Neural progenitor cell (in vitro differentiated cells): Measurements from ENCODE around the gene RALGAPA1. TPM values are rescaled to one million over a fixed set of nuclear protein-coding genes. Genes with fewer than 3 reads are reported as not detected.
"Not testable (repeated sequence)": the region's sequence is repeated elsewhere in the genome, so short reads cannot be mapped to it uniquely, and the experiment has no call there.

ENCODE experiments used
- DNase-seq: peaks from one replicate; pipeline ENCODE4 v3.0.0-alpha.2; 2016; ENCODE audit warnings: low spot score
- H2AFZ ChIP-seq: fragments of 200-600 bp; sonication (generic); replicated peaks from 2 replicates; pipeline ENCODE4 v1.6.1; 2016; ENCODE audit warnings: antibody characterized with exemption
- H3F3A ChIP-seq: fragments of 200-600 bp; sonication (generic); 2 replicates; pipeline ENCODE4 v1.6.1; 2016; ENCODE audit warnings: antibody characterized with exemption, low read depth
- H3K27ac ChIP-seq: fragments of 200-600 bp; sonication (generic); 2 replicates; pipeline ENCODE4 v1.5.1; 2016; ENCODE audit warnings: mild to moderate bottlenecking
- H3K27me3 ChIP-seq: fragments of 200-600 bp; sonication (generic); 2 replicates; pipeline ENCODE4 v1.6.1; 2016; ENCODE audit warnings: mild to moderate bottlenecking, moderate library complexity
- H3K36me3 ChIP-seq: fragments of 200-600 bp; sonication (generic); 2 replicates; pipeline ENCODE4 v1.5.1; 2016
- H3K4me1 ChIP-seq: fragments of 200-600 bp; sonication (generic); 2 replicates; pipeline ENCODE4 v1.6.1; 2016; ENCODE audit warnings: mixed run types
- H3K4me2 ChIP-seq: fragments of 200-600 bp; sonication (generic); 2 replicates; pipeline ENCODE4 v1.6.1; 2016
- H3K4me3 ChIP-seq: fragments of 200-600 bp; sonication (generic); 2 replicates; pipeline ENCODE4 v1.5.1; 2016
- H3K79me2 ChIP-seq: fragments of 200-600 bp; sonication (generic); 2 replicates; pipeline ENCODE4 v1.6.1; 2016; ENCODE audit warnings: low read depth
- H3K9ac ChIP-seq: fragments of 200-600 bp; sonication (generic); 2 replicates; pipeline ENCODE4 v1.6.1; 2016
- H3K9me3 ChIP-seq: fragments of 200-600 bp; sonication (generic); 2 replicates; pipeline ENCODE4 v1.5.1; 2016; ENCODE audit warnings: low read depth
- H4K20me1 ChIP-seq: fragments of 200-600 bp; sonication (generic); 2 replicates; pipeline ENCODE4 v1.6.1; 2016; ENCODE audit warnings: low read depth
- H3K27ac Mint-ChIP-seq: 3 replicates; pipeline ENCODE4 v1.8.0; 2021; ENCODE audit warnings: mixed read lengths
- H3K27me3 Mint-ChIP-seq: 2 replicates; pipeline ENCODE4 v1.8.0; 2022; ENCODE audit warnings: low read depth, mild to moderate bottlenecking, inconsistent platforms, moderate library complexity, mixed read lengths; ENCODE audit not compliant: insufficient read depth
- H3K36me3 Mint-ChIP-seq: 3 replicates; pipeline ENCODE4 v1.8.0; 2021; ENCODE audit warnings: mixed read lengths
- H3K4me1 Mint-ChIP-seq: 3 replicates; pipeline ENCODE4 v1.8.0; 2021; ENCODE audit warnings: mixed read lengths
- H3K4me3 Mint-ChIP-seq: 3 replicates; pipeline ENCODE4 v1.8.0; 2021; ENCODE audit warnings: mild to moderate bottlenecking, moderate library complexity, mixed read lengths
- H3K9me3 Mint-ChIP-seq: 3 replicates; pipeline ENCODE4 v1.8.0; 2020; ENCODE audit warnings: mixed read lengths
- EZH2 ChIP-seq: fragments of 200-600 bp; sonication (generic); IDR thresholded peaks from 2 replicates; pipeline ENCODE4 v1.6.1; 2017; ENCODE audit warnings: antibody characterized with exemption, mild to moderate bottlenecking, moderate library complexity
- EZH2phosphoT487 ChIP-seq: fragments of 200-600 bp; sonication (generic); IDR thresholded peaks from 2 replicates; pipeline ENCODE4 v1.6.1; 2017; ENCODE audit warnings: antibody characterized with exemption
- total RNA-seq: library from RNA; depleted of rRNA; stranded (reverse); fragments of >200 nt; gene quantifications from 2 replicates; pipeline ENCODE4 v1.2.3, GENCODE V29; 2015; ENCODE audit warnings: low replicate concordance
- TF ChIP-seq, protein P1 (sequence below): fragments of 200-600 bp; sonication (generic); IDR thresholded peaks from 2 replicates; pipeline ENCODE4 v1.5.1; 2017; ENCODE audit warnings: antibody characterized with exemption, mild to moderate bottlenecking

Gene RALGAPA1
- total RNA-seq, 1 donor from 2014 or later = 31.7 TPM

DNA sequence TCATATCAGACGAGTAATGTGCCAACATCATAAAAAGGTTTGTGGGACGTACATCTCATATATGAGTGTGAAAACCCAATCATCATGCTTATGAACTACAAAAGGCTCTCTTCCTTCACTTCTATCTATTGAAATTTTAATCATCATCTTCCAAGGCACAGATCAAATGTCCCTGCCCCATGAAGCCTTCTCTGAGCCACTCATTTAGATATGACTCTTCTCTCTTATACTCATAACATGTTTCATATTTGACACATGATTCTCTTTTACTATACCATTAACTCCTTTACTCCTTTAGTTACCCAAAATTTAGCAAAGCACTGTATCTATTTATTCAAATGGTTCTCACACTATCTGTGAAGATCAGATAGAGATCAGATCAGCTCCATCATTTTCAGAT, 22.2 kb downstream of the RALGAPA1 start:
- no peaks in the 10 kb centered on the region for H3K27me3 ChIP-seq
- H3K4me1 ChIP-seq = no peaks in the 10 kb centered on the region
- no peak overlapping the region for H2AFZ ChIP-seq
- DNase-seq = no peak
- Mint-ChIP-seq H3K9me3 (peaks cover 8% of the 10 kb centered on the region), H3K27ac (no peak overlapping the region), H3K4me1 (no peaks in the 10 kb centered on the region), H3K4me3 (no peak overlapping the region), H3K27me3 (peaks cover 3% of the 10 kb centered on the region), H3K36me3 (peaks cover 2% of the 10 kb centered on the region)
- TF ChIP-seq EZH2phosphoT487 = no peak
- TF ChIP-seq EZH2 = no peak
- TF ChIP-seq, protein P1, sequence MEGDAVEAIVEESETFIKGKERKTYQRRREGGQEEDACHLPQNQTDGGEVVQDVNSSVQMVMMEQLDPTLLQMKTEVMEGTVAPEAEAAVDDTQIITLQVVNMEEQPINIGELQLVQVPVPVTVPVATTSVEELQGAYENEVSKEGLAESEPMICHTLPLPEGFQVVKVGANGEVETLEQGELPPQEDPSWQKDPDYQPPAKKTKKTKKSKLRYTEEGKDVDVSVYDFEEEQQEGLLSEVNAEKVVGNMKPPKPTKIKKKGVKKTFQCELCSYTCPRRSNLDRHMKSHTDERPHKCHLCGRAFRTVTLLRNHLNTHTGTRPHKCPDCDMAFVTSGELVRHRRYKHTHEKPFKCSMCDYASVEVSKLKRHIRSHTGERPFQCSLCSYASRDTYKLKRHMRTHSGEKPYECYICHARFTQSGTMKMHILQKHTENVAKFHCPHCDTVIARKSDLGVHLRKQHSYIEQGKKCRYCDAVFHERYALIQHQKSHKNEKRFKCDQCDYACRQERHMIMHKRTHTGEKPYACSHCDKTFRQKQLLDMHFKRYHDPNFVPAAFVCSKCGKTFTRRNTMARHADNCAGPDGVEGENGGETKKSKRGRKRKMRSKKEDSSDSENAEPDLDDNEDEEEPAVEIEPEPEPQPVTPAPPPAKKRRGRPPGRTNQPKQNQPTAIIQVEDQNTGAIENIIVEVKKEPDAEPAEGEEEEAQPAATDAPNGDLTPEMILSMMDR = no peak
- no peaks in the 10 kb centered on the region for H3K9me3 ChIP-seq
- no peaks in the 10 kb centered on the region for H4K20me1 ChIP-seq
- H3K4me3 ChIP-seq = no peak overlapping the region
- no peak overlapping the region for H3K27ac ChIP-seq
- no peak overlapping the region for H3K4me2 ChIP-seq
- no peaks in the 10 kb centered on the region for H3K36me3 ChIP-seq
- no peaks in the 10 kb centered on the region for H3F3A ChIP-seq
- no peak overlapping the region for H3K9ac ChIP-seq
- peaks cover 13% of the 10 kb centered on the region for H3K79me2 ChIP-seq

DNA sequence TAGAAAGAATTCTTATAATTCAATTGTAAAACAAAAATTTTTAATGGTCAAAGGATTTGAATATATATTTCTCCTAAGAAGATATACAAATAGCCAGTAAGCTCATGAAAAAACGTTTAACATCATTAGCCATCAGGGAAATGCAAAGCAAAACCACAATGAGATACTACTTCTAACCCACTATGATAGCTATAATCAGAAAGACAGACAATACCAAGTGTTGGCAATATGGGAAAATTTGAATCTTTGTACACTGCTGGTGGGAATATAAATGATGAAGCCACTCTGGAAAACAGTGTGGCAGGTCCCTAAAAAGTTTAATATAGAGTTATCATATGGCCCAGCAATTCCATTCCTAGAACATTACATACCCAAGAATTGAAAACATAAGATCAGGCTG, 25.4 kb downstream of the RALGAPA1 start:
- Mint-ChIP-seq H3K36me3 (peaks cover 4% of the 10 kb centered on the region), H3K27me3 (peaks cover 3% of the 10 kb centered on the region), H3K9me3 (peaks cover 19% of the 10 kb centered on the region), H3K27ac (no peak overlapping the region), H3K4me3 (no peak overlapping the region), H3K4me1 (no peaks in the 10 kb centered on the region)
- peaks cover 40% of the 10 kb centered on the region for H3K79me2 ChIP-seq
- H3K4me3 ChIP-seq = no peak overlapping the region
- H3K9me3 ChIP-seq = no peaks in the 10 kb centered on the region
- H2AFZ ChIP-seq = no peak overlapping the region
- no peaks in the 10 kb centered on the region for H3K4me1 ChIP-seq
- H3K36me3 ChIP-seq = no peaks in the 10 kb centered on the region
- no peak overlapping the region for H3K9ac ChIP-seq
- DNase-seq = no peak
- no peak overlapping the region for H3K27ac ChIP-seq
- no peaks in the 10 kb centered on the region for H3F3A ChIP-seq
- H4K20me1 ChIP-seq = no peaks in the 10 kb centered on the region
- no peaks in the 10 kb centered on the region for H3K27me3 ChIP-seq
- TF ChIP-seq, protein P1 = no peak
- no peak for TF ChIP-seq EZH2
- TF ChIP-seq EZH2phosphoT487 = no peak
- no peak overlapping the region for H3K4me2 ChIP-seq

DNA sequence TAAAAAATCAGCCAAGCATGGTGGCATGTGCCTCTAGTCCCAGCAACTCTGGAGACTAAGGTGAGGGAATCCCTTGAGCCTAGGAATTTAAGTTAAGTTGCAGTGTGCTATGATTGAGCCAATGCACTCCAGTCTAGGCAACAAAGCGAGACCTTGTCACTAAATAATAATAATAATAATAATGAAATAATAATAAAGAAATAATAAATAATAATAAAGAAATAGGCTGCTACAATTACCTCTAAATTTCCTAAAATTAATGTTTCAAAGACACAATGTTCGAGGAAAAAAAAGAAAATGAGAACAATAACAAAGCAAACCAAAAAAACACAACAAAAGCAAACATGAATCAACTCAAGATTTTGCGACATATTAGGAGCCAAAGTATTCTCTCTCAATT, 29.7 kb downstream of the RALGAPA1 start:
- Histone ChIP-seq H2AFZ (no peak overlapping the region), H3K27me3 (no peaks in the 10 kb centered on the region), H3K27ac (no peak overlapping the region), H3K9ac (no peak overlapping the region), H3K9me3 (no peaks in the 10 kb centered on the region), H3K4me2 (no peak overlapping the region), H3K4me1 (no peaks in the 10 kb centered on the region), H3K36me3 (peaks cover 7% of the 10 kb centered on the region), H3F3A (no peaks in the 10 kb centered on the region), H4K20me1 (no peaks in the 10 kb centered on the region), H3K79me2 (peaks cover 34% of the 10 kb centered on the region), H3K4me3 (no peak overlapping the region)
- Mint-ChIP-seq H3K27ac (no peak overlapping the region), H3K4me3 (no peak overlapping the region), H3K4me1 (no peaks in the 10 kb centered on the region), H3K27me3 (peaks cover 3% of the 10 kb centered on the region), H3K36me3 (peaks cover 6% of the 10 kb centered on the region), H3K9me3 (peaks cover 19% of the 10 kb centered on the region)
- TF ChIP-seq EZH2 = no peak
- no peak for TF ChIP-seq EZH2phosphoT487
- TF ChIP-seq, protein P1 = no peak
- no peak for DNase-seq

DNA sequence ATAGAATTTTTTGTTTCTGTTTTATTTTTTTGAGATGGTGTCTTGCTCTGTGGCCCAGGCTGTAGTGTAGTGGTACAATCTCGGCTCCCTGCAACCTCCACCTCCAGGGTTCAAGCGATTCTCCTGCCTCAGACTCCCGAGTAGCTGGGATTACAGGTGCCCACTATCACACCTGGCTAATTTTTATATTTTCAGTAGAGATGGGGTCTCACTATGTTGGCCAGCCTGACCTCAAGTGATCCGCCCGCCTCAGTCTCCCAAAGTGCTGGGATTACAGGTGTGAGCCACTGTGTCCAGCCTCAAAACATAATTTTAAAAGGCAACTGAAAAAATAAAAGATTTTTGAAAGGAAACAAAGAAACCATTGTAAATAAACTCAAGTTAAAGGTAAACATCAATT, 31.5 kb downstream of the RALGAPA1 start:
- H3K4me1 Mint-ChIP-seq, H3K36me3 ChIP-seq, H3K27me3 ChIP-seq, H3K9ac ChIP-seq, H3K36me3 Mint-ChIP-seq, H3K4me3 ChIP-seq, H3K27ac Mint-ChIP-seq, H3K27me3 Mint-ChIP-seq, H3K4me3 Mint-ChIP-seq, H3K27ac ChIP-seq, H3K4me1 ChIP-seq, H2AFZ ChIP-seq, DNase-seq, H3F3A ChIP-seq, H4K20me1 ChIP-seq, H3K4me2 ChIP-seq, H3K9me3 ChIP-seq: not testable (repeated sequence)
- H3K79me2 ChIP-seq = peaks cover 31% of the 10 kb centered on the region
- peaks cover 19% of the 10 kb centered on the region for H3K9me3 Mint-ChIP-seq
